Epithelial cell of proximal tubule (primary cell): Measurements from ENCODE around the gene SMARCD1. TPM values are rescaled to one million over a fixed set of nuclear protein-coding genes. Genes with fewer than 3 reads are reported as not detected.

Experiments used
- DNase-seq: peaks from one replicate; pipeline ENCODE4 v3.0.0-alpha.2; 2011; ENCODE audit warnings: low read depth
- H3K4me3 ChIP-seq: 2 replicates; pipeline ENCODE4 v1.5.1; 2011; ENCODE audit warnings: low read depth, mild to moderate bottlenecking, low read length
- total RNA-seq: library from RNA; depleted of rRNA; stranded (reverse); fragments of >200 nt; gene quantifications from 2 replicates; pipeline ENCODE4 v1.2.3, GENCODE V29; 2015
- TF ChIP-seq, protein P1 (sequence below): conservative IDR thresholded peaks from 2 replicates; pipeline ENCODE4 v1.5.1; 2012; ENCODE audit warnings: low read depth, mild to moderate bottlenecking, low read length

Gene SMARCD1
- total RNA-seq, 1 donor from 2014 or later, result 77.3 TPM

GRCh38 chr12:50085615-50086072 is 502 bp downstream of the SMARCD1 start:
- DNase-seq, result no peak
- H3K4me3 ChIP-seq, result peak overlapping the region; percentile 83
- TF ChIP-seq, protein P1, sequence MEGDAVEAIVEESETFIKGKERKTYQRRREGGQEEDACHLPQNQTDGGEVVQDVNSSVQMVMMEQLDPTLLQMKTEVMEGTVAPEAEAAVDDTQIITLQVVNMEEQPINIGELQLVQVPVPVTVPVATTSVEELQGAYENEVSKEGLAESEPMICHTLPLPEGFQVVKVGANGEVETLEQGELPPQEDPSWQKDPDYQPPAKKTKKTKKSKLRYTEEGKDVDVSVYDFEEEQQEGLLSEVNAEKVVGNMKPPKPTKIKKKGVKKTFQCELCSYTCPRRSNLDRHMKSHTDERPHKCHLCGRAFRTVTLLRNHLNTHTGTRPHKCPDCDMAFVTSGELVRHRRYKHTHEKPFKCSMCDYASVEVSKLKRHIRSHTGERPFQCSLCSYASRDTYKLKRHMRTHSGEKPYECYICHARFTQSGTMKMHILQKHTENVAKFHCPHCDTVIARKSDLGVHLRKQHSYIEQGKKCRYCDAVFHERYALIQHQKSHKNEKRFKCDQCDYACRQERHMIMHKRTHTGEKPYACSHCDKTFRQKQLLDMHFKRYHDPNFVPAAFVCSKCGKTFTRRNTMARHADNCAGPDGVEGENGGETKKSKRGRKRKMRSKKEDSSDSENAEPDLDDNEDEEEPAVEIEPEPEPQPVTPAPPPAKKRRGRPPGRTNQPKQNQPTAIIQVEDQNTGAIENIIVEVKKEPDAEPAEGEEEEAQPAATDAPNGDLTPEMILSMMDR, result no peak

- H3K4me3 ChIP-seq, result peak overlapping the region; percentile 83
- TF ChIP-seq, protein P1, result no peak
- no peak for DNase-seq
Observed at GRCh38 chr12:50086148-50086547, 1.0 kb downstream of the SMARCD1 start.

GRCh38 chr12:50087151-50087550 is 2.0 kb downstream of the SMARCD1 start:
- no peak for DNase-seq
- H3K4me3 ChIP-seq, result no peak overlapping the region
- TF ChIP-seq, protein P1, result no peak

DNA sequence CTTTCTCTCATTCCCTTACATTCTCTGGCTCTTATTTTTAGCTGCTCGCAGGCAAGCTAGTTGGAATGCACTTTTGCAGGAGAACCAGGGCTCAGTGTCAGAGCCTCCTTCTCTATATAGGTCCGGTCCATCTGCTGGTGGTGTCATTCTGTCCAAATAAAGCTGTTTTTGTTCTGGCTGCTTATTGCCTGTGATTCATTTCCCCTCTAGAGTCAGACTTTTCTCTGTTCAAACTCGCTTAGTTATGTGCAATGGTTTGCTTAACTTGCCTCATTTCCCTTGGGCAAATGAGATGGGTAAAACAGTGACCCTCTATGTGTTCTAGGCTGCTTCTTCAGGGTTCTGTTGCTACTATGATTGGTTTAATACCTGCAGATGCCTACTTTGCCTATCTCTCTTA is 2.9 kb downstream of the SMARCD1 start:
- TF ChIP-seq, protein P1, result no peak
- H3K4me3 ChIP-seq, result no peak overlapping the region
- no peak for DNase-seq

DNA sequence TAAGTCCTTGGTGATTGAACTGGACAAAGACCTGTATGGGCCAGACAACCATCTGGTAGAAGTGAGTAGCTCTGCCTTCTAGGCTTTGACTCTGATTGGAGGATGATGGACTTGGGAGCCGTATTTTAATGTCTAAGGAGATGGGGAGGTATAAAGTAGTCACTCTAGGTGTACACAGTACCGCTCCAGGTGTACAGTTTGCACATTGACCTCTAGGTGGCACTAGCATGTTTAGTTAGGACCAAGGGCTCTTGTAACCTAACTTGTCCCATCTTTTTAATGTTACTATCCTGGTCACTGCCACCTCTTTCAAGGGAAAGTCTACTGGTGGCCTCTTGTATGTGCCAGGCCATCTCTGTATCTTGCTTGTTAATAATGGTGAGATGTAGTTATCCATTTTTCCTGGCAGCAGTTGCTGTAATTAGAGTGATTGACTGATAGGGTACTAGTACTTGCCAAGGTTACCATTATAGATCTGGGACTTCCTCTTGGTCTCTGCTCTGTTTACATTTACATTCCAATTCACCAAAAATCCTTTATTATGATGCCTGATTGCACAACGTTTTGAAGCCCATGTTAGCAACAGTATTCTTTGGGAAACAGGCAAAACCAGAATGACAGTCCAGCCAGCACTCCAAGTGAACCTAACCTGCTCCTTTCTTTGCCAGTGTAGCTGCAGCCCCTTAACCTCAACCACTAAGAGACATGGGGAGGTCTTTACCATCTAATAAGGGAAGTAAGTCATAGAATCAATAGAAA is 3.6 kb downstream of the SMARCD1 start:
- H3K4me3 ChIP-seq, result no peak overlapping the region
- no peak for DNase-seq
- TF ChIP-seq, protein P1, result peak; percentile 91

DNA sequence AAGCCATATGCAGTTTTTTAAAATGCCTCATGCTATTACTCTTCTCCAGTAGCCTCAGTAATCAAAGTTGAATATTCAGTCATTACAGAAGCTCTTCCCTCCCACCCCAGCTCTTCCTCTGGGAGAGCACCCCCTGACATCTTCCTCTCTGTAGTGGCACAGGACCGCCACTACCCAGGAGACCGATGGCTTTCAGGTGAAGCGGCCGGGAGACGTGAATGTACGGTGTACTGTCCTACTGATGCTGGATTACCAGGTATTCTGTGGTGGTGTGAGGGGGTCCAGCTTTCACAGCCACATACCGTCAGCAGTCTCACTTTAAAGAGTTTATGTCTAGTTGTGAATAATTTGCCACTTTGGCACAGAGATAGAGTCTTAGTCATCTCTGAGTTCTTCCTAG is 4.6 kb downstream of the SMARCD1 start:
- DNase-seq, result no peak
- TF ChIP-seq, protein P1, result no peak
- H3K4me3 ChIP-seq, result no peak overlapping the region

DNA sequence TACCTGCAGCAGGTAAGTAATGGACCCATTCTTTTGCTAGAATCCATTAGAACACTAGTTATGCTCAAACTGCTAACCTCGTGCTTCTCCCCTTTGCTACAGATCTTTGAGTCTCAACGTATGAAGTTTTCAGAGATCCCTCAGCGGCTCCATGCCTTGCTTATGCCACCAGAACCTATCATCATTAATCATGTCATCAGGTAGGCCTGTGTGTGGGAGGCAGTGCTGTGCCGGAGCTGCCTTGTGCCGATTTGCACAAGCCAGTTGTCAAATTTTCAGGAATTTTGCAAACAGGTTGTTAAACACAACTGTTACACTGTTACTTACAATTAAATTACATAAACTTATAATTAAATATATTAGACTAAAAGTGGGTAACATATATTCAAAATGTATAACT is 5.2 kb downstream of the SMARCD1 start:
- H3K4me3 ChIP-seq, result no peak overlapping the region
- TF ChIP-seq, protein P1, result no peak
- no peak for DNase-seq
